Measurements from ENCODE around the gene RIMKLA.

Gene RIMKLA

DNA sequence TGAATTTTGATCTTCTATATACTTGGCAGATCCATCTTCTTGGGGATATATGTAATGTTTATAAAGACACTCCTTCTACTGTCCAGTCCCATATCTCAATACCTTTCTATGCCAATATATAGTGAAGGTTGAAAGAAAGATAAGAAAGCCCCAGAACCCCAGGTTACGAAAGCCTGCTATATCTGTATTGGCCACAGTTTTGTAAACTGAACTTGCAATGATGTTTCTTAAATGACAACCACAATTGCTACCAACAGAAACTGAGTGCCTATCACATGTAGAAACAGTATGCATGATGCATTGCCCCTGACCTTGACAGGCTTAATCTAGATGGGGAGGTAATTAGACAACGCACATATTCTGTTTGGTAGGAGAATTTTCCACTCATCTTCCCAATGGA, 7.8 kb upstream of the RIMKLA start:
- no peak for DNase-seq

DNA sequence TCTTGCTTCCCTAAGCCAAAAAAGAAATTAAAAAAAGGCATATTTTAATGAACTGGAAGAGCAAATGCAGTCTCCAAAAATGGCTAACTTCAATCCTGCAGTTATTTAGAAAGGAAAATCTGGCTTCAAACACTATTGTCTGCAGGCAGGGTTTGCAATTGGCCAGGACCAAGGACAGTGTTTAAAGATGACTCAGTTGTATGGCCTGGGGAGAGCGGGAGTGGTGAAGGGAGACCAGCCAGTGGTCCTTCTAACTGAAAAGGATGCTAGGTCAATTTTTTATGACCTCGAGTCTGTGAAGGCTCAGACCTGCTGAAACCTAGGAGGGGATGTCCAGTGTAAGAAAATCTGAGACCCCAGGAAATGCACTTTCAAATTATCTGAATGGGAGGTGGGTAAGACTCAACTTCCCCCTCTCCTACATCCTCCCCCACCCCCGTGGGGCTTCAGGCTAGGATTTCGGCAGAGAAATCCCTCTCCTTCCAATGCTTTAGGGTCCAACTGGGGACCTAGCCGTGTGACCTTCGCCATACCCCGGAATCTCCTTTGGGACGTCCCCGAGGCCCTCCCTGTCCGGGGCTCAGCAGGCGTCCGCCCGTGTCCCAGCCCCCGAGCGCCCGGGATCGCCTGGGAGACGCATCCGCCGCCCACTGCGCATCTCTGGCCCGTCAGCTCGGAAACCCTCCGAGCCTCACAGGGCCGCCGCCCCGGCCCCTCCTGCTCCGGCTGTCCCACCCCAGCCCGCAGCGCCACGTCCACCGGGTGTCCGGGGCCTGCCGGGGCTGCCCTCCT, 602 bp upstream of the RIMKLA start:
- peak; percentile 54 for DNase-seq

DNA sequence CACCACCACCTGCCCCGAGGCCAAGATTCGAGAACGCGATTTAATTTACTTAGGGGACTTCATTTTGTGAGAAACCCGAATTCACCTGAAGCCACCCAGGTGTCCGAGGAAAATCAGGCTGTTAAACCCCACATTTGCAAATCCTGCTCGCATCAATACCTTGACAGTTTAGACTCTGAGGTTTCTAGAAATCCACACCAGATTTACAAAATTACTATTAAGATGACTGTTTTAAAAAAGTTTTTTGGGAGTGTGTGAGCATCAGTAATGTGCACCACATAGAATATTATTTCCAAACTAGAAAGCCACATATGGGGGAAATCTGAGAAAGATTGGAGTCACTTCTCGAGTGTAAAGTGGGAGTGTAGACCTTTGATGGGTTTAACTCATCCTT, 685 bp downstream of the RIMKLA start:
- DNase-seq = no peak

DNA sequence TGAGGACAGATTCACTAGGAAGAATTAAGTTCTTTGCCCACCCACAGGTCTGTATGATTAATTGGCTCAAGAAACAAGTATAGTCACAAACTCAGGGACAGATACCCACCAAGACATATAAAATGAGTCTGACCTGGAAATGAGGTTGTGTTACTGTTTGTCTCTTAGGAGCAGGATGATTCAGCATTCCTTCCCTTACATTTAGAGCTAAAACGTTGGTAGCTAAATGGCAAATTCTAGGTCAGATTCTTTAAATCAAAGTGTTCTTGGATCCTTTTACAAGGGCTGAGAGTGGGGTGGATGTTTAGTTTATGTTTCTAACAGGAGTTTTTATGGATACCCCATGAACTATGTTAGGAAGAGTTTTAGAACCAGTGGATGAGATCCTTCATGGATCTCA, 4.7 kb downstream of the RIMKLA start:
- no peak for DNase-seq

DNA sequence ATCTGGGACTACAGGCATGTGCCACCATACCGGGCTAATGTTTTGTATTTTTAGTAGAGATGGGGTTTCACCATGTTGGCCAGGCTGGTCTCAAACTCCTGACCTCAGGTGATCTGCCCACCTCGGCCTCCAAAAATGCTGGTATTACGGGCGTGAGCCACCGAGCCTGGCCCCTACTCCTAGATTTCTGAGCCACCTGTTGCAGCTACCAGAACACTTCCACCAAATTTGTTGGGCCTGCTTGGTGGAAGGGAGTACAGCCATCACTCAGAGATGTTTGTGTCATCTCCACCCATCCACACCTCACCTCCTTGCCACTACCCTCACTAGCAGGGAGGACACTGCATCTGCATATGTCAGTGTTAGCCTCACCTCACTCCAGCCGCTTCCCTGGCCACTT, 5.5 kb downstream of the RIMKLA start:
- no peak for DNase-seq

DNA sequence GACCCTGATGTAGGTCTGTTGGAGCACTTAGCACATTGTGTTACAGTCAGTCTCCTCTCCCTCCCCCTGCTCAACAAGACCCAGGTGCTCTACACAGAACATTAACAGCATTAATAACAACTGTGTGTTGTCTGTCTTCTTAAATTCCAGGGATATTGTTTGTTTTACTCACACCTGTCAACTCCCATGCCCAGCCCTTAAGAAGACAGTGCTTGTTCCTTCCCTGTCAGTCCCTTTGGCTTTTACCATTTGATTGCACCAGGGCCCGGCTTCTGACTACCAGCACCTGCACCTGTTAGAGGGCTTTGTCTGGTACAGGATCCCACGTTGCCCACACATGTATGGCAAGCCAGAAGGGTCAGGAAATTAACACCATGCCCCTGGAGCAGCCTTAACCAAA, 11.7 kb downstream of the RIMKLA start:
- no peak for DNase-seq

DNA sequence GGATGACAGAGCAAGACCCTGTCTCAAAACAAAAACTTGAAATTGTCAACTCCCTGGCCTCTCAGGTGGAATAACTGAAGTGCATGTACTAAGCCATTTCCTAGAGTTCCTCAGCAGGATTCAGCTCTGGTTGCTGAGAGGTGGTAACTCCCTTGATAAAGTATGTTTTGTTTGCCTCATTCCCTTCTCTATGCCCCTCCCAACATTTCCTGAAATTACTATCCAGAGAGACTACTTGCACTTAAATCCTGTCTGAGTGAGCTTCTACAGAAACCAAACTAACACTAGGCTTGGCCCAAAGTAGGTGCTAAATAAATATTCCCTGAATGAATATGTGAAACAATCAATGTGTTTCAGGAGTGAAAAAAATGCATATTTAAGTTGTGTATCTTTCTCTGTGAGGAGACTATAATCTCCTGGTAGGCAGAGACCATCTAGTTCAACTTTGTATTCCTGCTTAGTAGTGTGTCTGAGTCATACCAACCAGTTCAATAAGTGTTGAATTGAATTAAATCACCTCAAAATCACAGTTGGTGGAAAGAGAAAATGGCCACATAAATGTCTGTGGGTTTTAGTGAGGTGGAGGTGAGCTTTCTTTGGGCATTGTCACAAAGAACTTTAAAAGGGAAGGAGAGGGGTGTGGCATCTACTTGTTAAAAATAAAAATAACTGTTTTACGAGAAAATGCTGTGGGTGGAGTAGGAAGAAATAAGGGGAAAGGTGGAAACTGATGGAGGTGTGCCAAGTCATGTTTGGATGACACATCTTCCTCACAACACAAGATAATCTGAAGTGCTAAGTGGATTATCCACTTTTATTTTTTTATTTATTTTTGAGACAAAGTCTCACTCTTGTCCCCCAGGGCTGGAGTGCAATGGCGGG, 12.6 kb downstream of the RIMKLA start:
- DNase-seq = no peak

DNA sequence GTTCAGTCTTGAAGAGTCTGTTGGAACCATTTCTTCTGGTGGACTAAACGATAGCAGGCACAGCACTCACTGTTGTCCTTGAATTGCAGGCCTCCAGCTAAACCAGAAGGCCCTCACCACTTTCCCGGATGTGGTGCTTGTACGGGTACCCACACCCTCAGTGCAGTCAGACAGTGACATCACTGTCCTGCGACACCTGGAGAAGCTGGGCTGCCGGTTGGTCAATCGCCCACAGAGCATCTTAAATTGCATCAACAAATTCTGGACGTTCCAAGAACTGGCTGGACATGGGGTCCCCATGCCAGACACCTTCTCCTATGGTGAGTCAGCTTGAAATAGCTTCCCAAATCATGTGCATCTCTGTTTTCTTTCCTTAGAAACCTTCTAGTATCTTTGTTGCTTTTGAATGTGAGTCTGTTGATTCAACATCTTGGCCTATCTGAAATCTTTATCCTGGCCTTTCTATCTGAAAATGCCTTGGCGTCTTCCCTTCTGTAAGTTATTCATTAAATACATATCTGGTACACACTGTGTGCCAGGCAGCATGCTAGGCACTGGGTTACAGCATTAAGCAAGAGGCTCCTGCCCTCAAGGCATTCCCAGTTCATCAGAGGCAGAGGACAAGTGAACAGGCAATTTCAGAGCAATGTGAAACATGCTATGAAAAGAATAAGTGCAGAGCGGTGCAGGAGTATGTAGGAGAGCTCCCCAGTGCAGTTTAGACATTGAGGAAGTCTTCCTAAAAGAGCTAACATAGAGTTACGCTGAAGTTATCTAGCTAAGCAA, 18.9 kb downstream of the RIMKLA start:
- no peak for DNase-seq

DNA sequence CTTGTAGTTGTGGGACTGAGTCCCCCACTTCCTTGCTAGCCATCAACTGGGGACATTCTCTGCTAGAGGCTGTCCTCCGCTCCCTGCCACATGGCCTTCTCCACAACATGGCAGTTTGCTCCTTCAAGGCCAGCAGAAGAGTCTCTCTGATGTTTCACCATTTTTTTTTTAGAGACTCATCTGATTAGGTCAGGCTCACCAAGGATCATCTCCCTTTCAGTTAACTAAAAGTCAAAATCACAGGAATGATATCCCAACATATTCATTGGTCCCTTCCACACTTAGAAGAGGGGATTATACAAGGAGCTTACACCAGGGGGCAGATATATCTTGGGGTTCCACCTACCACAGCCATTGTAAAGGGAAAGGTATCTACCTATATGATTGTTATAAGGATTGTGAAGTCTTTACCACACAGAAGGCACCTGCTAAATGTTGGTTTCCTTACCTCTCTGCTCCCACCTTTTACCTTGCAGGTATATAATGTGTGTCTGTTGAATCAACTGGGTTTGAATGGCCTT, 23.3 kb downstream of the RIMKLA start:
- no peak for DNase-seq

DNA sequence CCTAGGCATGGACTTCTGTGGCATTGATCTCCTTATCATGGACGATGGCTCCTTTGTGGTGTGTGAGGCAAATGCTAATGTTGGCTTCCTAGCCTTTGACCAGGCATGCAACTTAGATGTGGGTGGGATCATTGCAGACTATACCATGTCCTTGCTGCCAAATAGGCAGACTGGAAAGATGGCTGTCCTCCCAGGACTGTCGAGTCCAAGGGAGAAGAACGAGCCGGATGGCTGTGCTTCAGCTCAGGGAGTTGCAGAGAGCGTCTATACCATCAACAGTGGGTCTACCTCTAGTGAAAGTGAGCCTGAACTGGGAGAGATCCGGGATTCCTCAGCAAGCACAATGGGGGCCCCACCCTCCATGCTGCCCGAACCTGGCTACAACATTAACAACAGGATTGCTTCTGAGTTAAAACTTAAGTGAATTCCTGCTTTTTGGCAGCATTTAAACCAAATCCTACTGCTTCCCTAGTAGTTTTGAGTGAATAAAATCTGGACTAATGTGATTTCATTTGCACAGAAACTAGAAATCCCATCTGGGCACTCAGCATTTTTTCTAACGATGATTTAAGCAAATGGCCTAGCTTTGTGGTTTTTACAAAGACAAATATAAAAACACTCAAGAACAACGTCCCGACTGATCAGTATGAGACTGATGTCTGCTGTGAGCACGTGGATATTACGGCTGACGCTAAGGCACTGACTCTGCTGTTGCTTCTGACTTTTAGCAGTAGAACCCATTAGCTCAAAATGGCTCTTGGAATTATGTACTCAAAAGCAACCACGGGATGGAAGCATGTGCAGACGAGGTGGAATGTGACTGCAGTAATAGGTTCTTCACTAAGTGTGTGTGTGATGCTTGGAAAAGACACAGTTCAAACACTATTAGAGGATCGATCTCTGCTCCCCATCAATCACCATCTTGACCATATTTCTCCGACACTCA, 34.2 kb downstream of the RIMKLA start:
- no peak for DNase-seq

DNA sequence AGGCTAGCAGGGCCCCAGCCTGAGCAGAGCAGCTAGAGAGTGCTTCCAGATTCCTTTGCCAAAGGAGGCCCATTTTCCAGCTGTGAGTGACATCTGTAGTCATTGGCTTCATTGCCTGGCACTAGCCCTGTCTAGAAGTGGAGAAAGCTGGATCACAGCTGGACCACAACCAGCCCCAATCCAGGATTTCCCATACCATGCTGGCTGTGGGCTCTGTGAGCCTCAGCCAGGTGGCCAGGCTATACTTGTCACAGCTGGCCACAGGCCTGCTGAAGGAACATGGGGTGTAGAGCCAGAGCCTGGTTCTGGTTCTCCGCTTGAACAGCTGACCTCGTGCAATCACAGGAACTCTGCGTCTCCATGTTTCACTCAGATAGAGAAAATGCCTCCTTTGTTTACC, 36.6 kb downstream of the RIMKLA start:
- peak; percentile 80 for DNase-seq

DNA sequence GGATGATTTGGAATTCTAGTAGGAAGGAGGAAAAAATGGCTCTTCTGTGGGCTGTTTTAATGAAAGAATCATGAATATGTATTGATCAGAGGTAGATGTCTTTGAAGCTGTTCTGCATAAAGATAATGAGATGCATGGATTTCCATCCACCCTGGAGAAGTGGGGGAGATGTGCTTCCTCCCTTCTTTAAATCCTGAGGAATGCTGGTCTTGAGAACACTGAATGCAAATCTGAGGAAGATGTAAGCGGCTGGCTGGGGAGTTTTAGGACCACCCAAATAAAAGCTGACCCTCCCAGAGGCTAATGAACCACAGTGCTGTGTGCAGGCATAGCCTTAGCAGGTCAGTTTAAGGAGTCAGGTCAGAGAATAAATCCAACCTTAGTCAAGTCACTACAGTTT, 37.9 kb downstream of the RIMKLA start:
- DNase-seq = no peak

DNA sequence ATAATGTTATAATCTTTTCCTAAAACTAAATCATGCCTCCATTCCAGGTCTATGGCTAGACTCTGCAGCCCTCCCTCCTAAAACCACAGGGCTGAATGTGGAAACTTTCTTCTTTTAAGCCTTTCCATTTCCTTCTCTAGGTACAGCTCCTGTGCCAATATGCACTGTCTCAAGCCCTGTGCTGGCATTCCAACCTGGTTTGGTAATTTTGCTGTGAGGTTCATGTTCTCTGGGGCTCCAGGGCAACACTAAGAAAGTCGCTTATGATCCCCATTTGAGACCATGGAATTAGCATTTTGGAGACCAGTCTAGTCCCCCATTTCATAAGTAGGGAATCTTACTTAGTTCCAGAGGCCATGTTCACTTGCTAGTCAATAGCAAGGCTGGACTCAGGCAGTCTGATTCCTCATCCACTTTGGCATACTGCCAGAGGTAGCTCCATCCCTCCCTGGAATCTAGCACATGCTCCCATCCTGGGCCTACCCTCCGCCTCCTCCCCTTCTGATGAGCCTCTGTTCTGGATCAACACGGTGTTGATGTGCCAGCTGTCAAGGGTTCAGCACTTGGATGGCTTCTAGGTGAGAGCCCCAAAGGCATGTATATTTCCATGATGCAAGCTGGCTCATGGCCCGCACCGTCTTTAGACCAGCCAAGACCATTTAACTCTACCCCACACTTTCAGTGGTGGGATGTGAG, 38.7 kb downstream of the RIMKLA start:
- peak; percentile 88 for DNase-seq

DNA sequence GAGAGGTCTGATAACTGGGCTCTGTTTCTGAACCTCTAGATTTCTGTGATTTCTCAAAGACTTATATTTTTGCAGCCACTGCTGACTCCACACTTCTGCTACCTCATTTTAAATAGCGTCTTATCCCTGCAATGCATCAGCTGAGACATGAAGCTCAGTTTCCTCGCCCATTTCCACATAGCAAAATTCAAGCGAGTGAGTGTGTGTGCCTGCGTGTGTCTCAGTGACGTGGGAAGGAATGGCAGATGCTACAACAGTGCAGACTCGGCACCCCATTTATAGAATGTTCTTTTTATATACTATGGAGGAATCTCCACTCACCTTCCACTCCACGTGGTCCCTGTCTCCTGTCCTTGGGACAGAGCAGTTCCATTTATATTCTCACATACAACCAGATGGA, 39.5 kb downstream of the RIMKLA start:
- DNase-seq = no peak

DNA sequence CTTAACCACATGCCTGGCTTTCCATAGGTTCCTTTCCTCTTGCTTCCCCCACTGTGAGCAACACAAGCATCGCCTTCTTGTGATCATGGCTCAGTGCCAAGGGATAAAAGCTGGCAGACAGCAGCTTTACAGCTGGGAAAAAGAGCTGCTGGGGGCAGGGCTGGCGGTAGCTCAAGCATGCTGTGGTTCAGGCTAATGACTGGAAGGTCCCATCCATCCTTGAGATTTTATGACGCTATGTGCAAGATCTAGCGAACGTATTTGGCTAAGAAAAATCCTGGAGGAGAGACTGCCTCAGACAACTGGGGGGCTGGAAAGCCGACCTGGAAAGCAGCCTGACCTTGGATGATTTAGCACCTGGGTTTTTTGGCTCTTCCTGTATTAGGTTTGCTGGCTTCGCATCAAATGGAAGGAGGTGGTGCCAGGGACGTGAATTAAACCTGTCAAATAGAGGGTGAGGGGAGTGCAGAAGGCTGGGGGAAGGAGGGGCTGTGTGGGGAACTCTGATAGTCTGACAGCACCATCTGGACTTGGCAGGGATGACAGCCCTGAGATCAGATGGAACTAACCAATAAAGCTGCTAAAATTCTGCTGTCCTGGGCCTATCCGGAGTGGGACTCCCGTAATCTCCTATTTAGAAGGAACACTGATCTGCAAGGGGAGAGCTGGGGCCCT, 40.5 kb downstream of the RIMKLA start:
- peak; percentile 93 for DNase-seq

DNA sequence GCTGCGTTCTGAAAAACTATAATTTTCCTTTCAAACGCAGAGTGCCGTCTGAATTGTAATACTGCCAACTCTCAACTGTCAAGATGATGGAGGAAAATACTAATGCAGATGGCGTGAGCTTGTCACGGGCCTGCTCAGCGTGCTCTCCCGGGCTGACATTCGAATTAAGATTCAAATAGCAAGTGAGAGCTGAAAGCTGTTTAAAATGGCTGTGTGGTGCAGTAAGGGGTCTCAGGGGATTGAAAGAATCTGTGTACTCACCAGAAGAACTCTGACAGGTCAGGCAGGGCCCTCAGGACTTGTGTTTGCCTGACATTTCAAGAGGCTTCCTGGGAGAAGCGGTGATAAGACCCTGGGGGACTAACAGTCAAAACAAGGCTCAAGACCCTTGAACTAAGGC, 42.1 kb downstream of the RIMKLA start:
- no peak for DNase-seq

DNA sequence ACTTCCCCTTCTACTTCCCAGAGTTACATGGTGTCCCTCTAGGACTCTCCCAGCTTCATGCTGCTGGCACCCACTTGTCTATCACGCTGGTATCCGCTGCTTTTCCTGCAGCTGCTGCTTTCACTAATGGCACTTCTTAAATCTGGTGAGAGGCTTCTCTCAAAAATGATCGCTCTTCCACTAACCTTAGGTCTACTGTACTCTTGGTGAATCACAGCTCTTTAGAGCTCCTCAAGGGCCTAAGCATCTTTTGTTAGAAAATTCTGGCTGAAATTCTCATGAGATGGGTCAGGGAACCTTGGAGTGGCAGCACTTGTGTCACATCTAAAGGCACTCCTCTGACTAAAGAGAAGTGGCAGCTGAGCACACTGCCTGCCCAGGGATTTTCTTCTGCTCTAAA, 43.1 kb downstream of the RIMKLA start:
- DNase-seq = no peak

DNA sequence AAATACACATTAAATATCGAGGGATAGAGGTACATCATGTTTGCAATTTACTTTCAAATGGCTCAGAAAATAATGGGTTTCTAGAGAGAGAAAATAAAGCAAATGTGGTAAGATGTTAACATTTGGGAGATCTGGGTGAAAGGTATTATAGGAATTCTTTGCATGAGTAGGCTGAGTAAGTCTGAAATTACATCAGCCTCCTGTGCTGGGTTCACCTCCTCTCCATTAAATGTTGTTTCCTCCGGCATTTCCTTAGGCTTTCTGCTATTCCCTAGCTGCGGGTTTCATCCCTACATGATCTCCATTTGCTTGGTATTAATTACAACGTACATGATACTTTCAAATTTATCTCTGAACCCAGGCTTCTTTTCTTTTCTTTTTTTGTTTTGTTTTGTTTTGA, 43.6 kb downstream of the RIMKLA start:
- DNase-seq = no peak

DNA sequence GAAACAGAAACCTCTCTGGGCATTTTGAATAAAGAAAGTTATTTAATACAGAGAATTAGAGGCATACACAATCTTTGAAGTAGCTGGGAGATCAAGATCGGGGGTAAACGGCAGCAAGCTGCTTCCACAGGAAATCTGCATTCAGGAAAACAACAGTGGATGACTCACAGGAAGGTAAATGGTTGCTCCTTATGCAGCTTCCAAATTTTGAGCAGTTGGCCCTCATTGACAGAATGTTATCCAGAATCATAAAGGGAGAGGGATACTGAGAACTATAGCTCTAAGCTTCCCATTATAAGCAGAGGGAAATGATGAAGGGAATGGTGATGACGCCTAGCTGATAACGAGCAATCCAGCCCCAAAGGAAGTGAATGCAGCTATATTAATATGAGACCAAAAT, 46.6 kb downstream of the RIMKLA start:
- DNase-seq = no peak

DNA sequence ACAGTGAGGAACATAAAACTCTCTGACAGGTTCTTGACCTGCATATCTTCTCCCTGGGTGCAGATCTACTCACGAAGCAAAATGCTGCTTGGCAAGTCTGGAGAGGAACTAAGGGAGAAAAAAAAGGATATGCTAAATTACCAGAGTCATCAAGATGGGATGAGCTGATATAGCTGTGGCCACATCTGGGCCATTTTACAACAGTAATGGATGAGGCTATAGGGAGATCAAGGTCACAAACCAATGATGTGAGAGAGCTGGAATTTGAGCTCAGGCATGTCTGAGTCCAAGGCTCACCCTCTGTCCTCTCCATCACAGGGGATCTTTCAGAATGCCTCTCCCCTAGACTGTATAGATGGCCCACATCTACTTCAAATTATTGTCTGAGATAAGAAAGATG, 49.0 kb downstream of the RIMKLA start:
- DNase-seq = no peak
